Measurements from ENCODE around the gene KATNB1.

- TF ChIP-seq, protein P1, sequence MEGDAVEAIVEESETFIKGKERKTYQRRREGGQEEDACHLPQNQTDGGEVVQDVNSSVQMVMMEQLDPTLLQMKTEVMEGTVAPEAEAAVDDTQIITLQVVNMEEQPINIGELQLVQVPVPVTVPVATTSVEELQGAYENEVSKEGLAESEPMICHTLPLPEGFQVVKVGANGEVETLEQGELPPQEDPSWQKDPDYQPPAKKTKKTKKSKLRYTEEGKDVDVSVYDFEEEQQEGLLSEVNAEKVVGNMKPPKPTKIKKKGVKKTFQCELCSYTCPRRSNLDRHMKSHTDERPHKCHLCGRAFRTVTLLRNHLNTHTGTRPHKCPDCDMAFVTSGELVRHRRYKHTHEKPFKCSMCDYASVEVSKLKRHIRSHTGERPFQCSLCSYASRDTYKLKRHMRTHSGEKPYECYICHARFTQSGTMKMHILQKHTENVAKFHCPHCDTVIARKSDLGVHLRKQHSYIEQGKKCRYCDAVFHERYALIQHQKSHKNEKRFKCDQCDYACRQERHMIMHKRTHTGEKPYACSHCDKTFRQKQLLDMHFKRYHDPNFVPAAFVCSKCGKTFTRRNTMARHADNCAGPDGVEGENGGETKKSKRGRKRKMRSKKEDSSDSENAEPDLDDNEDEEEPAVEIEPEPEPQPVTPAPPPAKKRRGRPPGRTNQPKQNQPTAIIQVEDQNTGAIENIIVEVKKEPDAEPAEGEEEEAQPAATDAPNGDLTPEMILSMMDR (conservative IDR thresholded peaks at IDR 0.05; ENCODE audit: low read depth, low read length): no peak
- TF ChIP-seq EZH2phosphoT487 (IDR thresholded peaks at IDR 0.05; ENCODE audit: borderline replicate concordance, low read length) (no peak), EZH2 (IDR thresholded peaks at IDR 0.05; ENCODE audit: low read length, unreplicated experiment) (no peak)
These were observed 13.6 kb downstream of the KATNB1 start for GRCh38 chr16:57749101-57749692.
